NB4 (cell line): ENCODE data around the gene SYNM.

Experiments
- POLR2A ChIP-seq: IDR thresholded peaks from 2 replicates; pipeline ENCODE4 v1.6.1; 2011; ENCODE audit warnings: mild to moderate bottlenecking; ENCODE audit not compliant: insufficient read length; ENCODE audit errors: extremely low read depth
- TF ChIP-seq, protein P1 (sequence below): IDR thresholded peaks from 2 replicates; pipeline ENCODE4 v1.6.1; 2011; ENCODE audit warnings: low read depth, low read length
- TF ChIP-seq, protein P2 (sequence below): IDR thresholded peaks from one replicate; pipeline ENCODE4 v1.5.1; 2012; ENCODE audit warnings: low read depth, low read length

DNA sequence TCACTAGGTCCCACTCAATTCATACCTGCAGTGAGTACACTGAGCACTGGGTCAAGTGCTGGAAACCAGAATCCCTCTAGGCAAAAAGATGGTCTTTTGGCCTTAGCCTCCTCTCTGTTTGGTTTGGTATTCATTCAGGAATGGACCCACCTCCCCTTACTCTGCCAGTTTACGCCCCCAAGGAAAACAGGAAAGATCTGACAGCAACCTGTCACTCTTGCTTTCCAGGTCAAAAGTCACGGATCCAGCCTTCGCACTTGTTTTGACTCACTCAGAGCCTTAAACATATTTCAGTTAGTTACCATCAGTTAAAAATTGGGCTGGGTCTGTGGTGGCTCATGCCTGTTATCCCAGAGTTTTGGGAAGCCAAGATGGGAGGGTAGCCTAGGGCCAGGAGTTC lies 68.1 kb downstream of the SYNM start:
- no peak for TF ChIP-seq POLR2A
- TF ChIP-seq, protein P1, sequence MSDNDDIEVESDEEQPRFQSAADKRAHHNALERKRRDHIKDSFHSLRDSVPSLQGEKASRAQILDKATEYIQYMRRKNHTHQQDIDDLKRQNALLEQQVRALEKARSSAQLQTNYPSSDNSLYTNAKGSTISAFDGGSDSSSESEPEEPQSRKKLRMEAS, result no peak
- TF ChIP-seq, protein P2, sequence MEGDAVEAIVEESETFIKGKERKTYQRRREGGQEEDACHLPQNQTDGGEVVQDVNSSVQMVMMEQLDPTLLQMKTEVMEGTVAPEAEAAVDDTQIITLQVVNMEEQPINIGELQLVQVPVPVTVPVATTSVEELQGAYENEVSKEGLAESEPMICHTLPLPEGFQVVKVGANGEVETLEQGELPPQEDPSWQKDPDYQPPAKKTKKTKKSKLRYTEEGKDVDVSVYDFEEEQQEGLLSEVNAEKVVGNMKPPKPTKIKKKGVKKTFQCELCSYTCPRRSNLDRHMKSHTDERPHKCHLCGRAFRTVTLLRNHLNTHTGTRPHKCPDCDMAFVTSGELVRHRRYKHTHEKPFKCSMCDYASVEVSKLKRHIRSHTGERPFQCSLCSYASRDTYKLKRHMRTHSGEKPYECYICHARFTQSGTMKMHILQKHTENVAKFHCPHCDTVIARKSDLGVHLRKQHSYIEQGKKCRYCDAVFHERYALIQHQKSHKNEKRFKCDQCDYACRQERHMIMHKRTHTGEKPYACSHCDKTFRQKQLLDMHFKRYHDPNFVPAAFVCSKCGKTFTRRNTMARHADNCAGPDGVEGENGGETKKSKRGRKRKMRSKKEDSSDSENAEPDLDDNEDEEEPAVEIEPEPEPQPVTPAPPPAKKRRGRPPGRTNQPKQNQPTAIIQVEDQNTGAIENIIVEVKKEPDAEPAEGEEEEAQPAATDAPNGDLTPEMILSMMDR, result no peak
